Left lung (tissue), 10 donors: ENCODE results near the gene KRTAP9-3. TPM values are rescaled to one million over a fixed set of nuclear protein-coding genes. Genes with fewer than 3 reads are reported as not detected.
"Not testable (repeated sequence)": the region's sequence is repeated elsewhere in the genome, so short reads cannot be mapped to it uniquely, and the experiment has no call there.

ENCODE experiments used
- ATAC-seq: fragments of 200-7000 bp; cut with Tn5 transposase; one replicate; pipeline ENCODE4 v1.9.1; 2020; ENCODE audit warnings: moderate library complexity
- DNase-seq, 4 donors: peaks; one replicate each; pipeline ENCODE4 v3.0.0-alpha.2; 2013 to 2020
- H3K27ac ChIP-seq, 2 donors: fragments of 200-600 bp; sonication (generic) in 1 of 2; one replicate each; pipeline versions ENCODE4 v1.5.0 to v1.8.0; 2020 to 2021
- H3K27me3 ChIP-seq, 2 donors: fragments of 200-600 bp; sonication (generic) in 1 of 2; one replicate each; pipeline versions ENCODE4 v1.5.0 to v1.8.0; 2020 to 2021
- H3K36me3 ChIP-seq, 2 donors: fragments of 200-600 bp; sonication (generic) in 1 of 2; one replicate each; pipeline versions ENCODE4 v1.5.0 to v1.8.0; 2020 to 2021
- H3K4me1 ChIP-seq, 2 donors: fragments of 200-600 bp; one replicate each; pipeline ENCODE4 v1.8.0; 2021
- H3K4me3 ChIP-seq, 2 donors: fragments of 200-600 bp; sonication (generic) in 1 of 2; one replicate each; pipeline versions ENCODE4 v1.5.0 to v1.8.0; 2020 to 2021; ENCODE audit warnings: mild to moderate bottlenecking in 1 of 2
- H3K9me3 ChIP-seq, 2 donors: fragments of 200-600 bp; sonication (generic) in 1 of 2; one replicate each; pipeline versions ENCODE4 v1.5.0 to v1.8.0; 2020 to 2021
- intact Hi-C, 2 donors: fragments of 100-400 bp; cut with DNase I; formaldehyde crosslinking; loops; one replicate each; pipeline versions ENCODE4 v1.11.2 to v1.14.2; 2022
- polyA plus RNA-seq, 6 donors: library from polyadenylated mRNA; unstranded; fragments of 120-200 nt; gene quantifications; one replicate each; pipeline ENCODE4 v1.2.1, GENCODE V29; 2013; ENCODE audit not compliant: insufficient read length in 6 of 6
- total RNA-seq, 2 donors: library from RNA; stranded (reverse); fragmentation: NEBNext Ultra II Directional; extraction: Animal tissue kit (Norgen Biotek cat#: 25700); gene quantifications; one replicate each; pipeline ENCODE4 v1.2.1, GENCODE V29; 2021
- TF ChIP-seq, protein P1 (sequence below), 2 donors: fragments of 200-600 bp; sonication (generic) in 1 of 2; IDR thresholded peaks; one replicate each; pipeline versions ENCODE4 v1.5.0 to v1.8.0; 2021; ENCODE audit warnings: antibody characterized with exemption in 2 of 2
- donor health status: DM: no; HTN: yes; CAD: no.
- donor health status: DM: no; HTN: no; CAD: no.

KRTAP9-3 gene
- total and polyA plus RNA-seq, 8 donors, result not detected

DNA sequence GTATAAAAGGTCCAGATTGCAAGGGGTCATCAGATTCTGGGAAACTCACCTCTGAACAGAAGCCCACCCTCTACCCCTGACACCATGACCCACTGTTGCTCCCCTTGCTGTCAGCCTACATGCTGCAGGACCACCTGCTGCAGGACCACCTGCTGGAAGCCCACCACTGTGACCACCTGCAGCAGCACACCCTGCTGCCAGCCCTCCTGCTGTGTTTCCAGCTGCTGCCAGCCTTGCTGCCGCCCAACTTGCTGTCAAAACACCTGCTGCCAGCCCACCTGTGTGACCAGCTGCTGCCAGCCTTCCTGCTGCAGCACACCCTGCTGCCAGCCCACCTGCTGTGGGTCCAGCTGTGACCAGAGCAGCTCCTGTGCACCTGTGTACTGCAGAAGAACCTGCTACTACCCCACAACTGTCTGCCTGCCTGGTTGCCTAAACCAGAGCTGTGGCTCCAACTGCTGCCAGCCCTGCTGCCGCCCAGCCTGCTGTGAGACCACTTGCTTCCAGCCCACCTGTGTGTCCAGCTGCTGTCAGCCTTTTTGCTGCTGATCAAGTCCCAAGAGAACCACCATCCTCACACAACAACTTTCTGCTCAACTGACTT is 17.5 kb downstream of the KRTAP9-3 start, which contains the start of gene KRTAP9-4:
Gene KRTAP9-4 (plus strand): TSS at position 51 of the 604 bp plus-strand sequence. CDS start 34 bp downstream, at position 85.
- H3K4me3 ChIP-seq, H3K36me3 ChIP-seq, DNase-seq, H3K9me3 ChIP-seq, ATAC-seq, H3K27ac ChIP-seq, H3K27me3 ChIP-seq, intact Hi-C loops, H3K4me1 ChIP-seq: not testable (repeated sequence)

DNA sequence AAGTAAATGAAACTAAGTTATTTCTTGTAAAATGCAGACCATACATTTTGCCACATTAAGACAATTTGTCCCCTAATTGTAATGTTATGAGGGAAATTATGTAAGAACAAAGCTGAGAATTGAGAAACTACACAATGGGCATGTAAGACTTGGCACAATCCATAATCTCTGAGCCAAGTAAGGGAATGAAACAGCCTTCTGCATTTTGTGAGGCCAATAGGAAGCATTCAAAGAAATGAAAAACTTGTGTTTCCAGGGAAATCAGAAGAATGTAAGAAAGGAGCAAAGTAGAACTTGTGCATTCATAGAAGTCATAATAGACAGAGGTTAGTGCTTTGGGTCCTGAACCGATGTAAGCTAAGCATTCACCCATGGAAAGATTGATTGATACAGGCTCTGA is 19.0 kb downstream of the KRTAP9-3 start:
- Histone ChIP-seq H3K4me1 (no peaks in the 10 kb centered on the region), H3K36me3 (no peaks in the 10 kb centered on the region), H3K9me3 (no peaks in the 10 kb centered on the region), H3K27ac (no peak overlapping the region), H3K27me3 (peaks cover 0 to 20% of the 10 kb centered on the region in 2 donors), H3K4me3 (no peak overlapping the region)
- intact Hi-C loops, result no loop called here
- TF ChIP-seq, protein P1, sequence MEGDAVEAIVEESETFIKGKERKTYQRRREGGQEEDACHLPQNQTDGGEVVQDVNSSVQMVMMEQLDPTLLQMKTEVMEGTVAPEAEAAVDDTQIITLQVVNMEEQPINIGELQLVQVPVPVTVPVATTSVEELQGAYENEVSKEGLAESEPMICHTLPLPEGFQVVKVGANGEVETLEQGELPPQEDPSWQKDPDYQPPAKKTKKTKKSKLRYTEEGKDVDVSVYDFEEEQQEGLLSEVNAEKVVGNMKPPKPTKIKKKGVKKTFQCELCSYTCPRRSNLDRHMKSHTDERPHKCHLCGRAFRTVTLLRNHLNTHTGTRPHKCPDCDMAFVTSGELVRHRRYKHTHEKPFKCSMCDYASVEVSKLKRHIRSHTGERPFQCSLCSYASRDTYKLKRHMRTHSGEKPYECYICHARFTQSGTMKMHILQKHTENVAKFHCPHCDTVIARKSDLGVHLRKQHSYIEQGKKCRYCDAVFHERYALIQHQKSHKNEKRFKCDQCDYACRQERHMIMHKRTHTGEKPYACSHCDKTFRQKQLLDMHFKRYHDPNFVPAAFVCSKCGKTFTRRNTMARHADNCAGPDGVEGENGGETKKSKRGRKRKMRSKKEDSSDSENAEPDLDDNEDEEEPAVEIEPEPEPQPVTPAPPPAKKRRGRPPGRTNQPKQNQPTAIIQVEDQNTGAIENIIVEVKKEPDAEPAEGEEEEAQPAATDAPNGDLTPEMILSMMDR (IDR thresholded peaks at IDR 0.05), result no peak
- ATAC-seq (no peak), DNase-seq (no peak)

DNA sequence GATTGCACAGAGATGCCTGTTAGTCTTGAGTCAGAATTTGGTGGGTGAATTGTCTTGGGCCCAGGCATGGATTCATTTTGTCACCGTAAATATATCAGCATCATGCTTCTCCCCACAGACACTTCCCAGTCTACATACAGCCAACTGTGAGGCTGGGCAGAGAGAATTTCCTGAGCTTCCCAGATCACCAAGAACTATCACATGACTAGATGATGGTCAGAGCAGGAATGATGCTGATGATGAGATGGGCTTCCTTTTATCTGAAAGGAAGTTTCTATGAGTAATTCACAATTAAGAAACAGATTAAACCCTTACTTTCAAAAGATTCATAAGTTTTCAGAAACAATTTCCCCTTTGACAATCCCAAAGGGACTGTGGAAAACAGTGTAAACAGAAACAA is 22.6 kb downstream of the KRTAP9-3 start:
- ATAC-seq (no peak), DNase-seq (no peak)
- H3K36me3 ChIP-seq, result no peaks in the 10 kb centered on the region
- H3K27ac ChIP-seq, result no peak overlapping the region
- no peaks in the 10 kb centered on the region for H3K9me3 ChIP-seq
- intact Hi-C loops, result no loop called here
- no peaks in the 10 kb centered on the region for H3K4me1 ChIP-seq
- TF ChIP-seq, protein P1 (IDR thresholded peaks at IDR 0.05), result no peak
- H3K4me3 ChIP-seq, result no peak overlapping the region
- H3K27me3 ChIP-seq, result peaks cover 0 to 20% of the 10 kb centered on the region in 2 donors

DNA sequence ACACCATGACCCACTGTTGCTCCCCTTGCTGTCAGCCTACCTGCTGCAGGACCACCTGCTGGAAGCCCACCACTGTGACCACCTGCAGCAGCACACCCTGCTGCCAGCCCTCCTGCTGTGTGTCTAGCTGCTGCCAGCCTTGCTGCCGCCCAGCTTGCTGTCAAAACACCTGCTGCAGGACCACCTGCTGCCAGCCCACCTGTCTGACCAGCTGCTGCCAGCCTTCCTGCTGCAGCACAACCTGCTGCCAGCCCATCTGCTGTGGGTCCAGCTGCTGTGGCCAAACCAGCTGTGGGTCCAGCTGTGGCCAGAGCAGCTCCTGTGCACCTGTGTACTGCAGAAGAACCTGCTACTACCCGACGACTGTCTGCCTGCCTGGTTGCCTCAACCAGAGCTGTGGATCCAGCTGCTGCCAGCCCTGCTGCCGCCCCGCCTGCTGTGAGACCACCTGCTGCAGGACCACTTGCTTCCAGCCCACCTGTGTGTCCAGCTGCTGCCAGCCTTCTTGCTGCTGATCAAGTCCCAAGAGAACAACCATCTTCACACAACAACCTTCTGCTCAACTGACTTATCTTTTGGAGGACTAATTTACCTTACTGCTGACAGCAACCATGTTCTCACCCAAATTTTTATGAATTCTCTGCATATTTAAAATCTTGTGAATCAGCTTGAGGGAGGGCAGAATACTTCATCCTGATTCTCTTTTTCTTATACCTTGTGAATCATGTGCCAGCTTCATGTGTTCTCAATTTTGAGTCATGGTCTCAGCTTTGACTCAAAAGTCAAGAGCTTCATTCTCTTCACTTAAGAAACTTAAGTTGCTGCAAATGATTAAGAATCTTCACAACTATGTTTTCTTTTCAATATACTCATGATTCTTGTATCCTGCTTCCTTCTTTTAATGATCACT is 23.4 kb downstream of the KRTAP9-3 start, which contains the start of gene KRTAP9-9:
Gene KRTAP9-9 (plus strand): TSS at position 4 of the 910 bp plus-strand sequence.
- H3K27me3 ChIP-seq, result peaks cover 0 to 20% of the 10 kb centered on the region in 2 donors
- ATAC-seq, H3K36me3 ChIP-seq, H3K9me3 ChIP-seq, H3K27ac ChIP-seq, H3K4me1 ChIP-seq, H3K4me3 ChIP-seq, intact Hi-C loops: not testable (repeated sequence)
- DNase-seq, result peak in 1 of 4 donors; percentile 60

DNA sequence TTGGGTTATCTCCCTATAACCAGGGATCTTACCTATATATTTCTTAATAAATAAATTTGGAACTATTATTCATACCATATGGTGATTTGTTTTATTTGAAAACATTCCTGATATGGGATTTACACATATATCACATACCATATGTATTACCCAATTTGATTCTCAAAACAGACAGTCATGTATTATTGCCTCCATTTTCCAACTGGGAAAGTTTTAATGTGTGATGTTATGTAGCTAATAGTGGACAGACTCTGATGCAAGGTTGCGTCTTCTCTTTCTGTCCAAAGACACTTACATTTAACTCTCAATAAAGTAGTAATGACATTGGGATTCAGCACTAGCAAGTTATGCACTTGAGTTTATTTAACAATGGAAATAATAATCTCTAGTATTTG is 24.0 kb downstream of the KRTAP9-3 start:
- no peaks in the 10 kb centered on the region for H3K4me1 ChIP-seq
- TF ChIP-seq, protein P1 (IDR thresholded peaks at IDR 0.05), result no peak
- no peaks in the 10 kb centered on the region for H3K36me3 ChIP-seq
- no peak for ATAC-seq
- H3K4me3 ChIP-seq, result no peak overlapping the region
- no peak overlapping the region for H3K27ac ChIP-seq
- intact Hi-C loops, result no loop called here
- no peak for DNase-seq
- no peaks in the 10 kb centered on the region for H3K9me3 ChIP-seq
- H3K27me3 ChIP-seq, result peaks cover 0 to 20% of the 10 kb centered on the region in 2 donors

DNA sequence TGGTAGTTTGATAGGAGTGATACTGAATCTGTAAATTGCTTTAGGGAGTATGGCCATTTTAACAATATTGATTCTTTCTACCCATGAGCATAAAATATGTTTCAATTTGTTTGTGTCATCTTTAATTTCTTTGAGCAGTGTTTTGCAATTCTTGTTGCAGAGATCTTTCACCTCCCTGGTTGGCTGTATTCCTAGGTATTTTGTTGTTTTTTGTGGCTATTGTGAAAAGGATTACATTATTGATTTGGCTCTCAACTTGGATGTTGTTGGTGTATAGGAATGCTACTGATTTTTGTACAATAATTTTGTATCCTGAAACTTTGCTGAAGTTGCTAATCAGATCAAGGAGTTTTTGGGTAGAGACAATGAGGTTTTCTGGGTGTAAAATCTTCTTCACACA is 26.2 kb downstream of the KRTAP9-3 start:
- Histone ChIP-seq H3K27ac (no peak overlapping the region), H3K36me3 (no peaks in the 10 kb centered on the region), H3K9me3 (no peaks in the 10 kb centered on the region), H3K4me1 (no peaks in the 10 kb centered on the region), H3K4me3 (no peak overlapping the region), H3K27me3 (peaks cover 0 to 11% of the 10 kb centered on the region in 2 donors)
- intact Hi-C loops, result no loop called here
- TF ChIP-seq, protein P1 (IDR thresholded peaks at IDR 0.05), result no peak
- DNase-seq, result no peak
- no peak for ATAC-seq
